Left forelimb (tissue), 1 donor: ENCODE data around the gene ITFG1.

Experiments used
- DNase-seq: peaks from one replicate; pipeline ENCODE4 v3.0.0-alpha.2; 2018; ENCODE audit warnings: low spot score

Gene ITFG1

DNA sequence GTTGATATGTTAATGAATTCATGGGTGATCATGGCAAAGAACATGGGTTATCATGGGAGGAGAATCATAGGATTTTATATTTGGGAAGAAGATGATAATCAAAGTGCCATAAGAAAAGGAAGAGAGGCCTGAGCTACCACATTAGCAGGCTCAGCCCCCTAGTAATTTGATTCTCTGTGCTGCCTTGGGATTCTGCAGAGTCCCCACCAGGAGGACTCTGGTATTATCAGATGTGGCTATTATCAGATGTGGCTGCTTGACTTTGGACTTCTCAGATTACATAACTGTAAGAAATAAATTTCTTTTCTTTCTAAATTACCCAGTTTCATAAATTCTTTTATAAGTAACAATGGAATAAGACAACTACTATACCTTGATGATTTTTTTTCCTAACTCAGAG, 137.6 kb downstream of the ITFG1 start:
- no peak for DNase-seq

DNA sequence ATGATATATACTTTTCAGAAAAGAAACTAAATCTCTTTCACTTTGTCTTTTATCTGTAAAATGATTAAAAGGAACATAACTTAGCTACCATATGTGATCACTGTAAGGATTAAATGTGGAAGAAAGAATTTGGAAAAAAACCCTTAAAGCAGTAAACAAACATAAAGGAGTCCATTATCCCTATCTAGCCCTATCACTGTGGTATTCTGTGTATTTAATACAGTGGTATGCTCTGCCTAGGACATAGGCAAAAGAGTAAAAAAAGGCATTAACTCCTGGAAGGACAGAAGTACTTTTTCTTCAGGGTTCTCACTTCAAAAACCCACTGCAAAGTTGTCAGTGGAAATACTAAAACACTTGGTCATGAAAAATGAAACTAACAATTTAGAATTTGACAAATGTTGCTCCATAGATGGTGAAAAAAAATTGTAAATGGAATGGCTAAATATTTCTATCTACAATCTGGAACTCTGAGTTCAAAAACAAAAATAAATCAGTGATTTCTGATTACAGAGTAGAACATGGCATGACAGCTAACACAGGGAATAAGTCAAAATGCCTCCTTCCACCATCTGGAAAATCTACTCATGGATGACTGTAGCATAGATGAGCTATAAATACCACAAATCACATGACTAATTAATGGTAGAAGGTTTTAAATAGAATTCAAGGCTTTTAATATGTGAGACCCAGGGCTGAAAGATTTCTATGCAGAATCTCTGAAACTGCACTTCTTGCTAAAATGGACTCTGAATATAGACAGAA, 140.1 kb downstream of the ITFG1 start:
- DNase-seq: no peak

GRCh38 chr16:47317465-47318240, 143.2 kb downstream of the ITFG1 start:
- DNase-seq: no peak

GRCh38 chr16:47316442-47317015, 144.3 kb downstream of the ITFG1 start:
- no peak for DNase-seq

- DNase-seq: no peak
Observed at GRCh38 chr16:47311738-47312505, 148.9 kb downstream of the ITFG1 start.

DNA sequence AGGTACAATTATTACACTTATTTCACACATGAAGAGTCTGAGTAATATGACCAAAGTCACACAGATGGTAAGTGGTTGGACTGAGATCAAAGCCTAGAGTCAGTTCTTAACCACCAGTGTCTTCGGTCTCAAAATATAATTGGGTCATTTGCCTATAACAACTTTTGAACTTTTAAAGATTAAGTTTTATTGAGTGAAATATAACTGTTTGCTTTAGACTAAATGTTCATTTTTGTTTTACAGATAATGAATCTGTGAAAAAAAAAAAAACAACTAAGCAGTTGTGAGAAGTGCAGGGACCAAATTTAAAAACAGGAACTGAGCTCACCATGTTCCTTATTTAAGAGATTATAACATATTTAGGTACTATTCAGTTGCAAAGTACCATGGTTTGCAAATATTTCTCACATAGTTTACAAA, 150.1 kb downstream of the ITFG1 start:
- no peak for DNase-seq

DNA sequence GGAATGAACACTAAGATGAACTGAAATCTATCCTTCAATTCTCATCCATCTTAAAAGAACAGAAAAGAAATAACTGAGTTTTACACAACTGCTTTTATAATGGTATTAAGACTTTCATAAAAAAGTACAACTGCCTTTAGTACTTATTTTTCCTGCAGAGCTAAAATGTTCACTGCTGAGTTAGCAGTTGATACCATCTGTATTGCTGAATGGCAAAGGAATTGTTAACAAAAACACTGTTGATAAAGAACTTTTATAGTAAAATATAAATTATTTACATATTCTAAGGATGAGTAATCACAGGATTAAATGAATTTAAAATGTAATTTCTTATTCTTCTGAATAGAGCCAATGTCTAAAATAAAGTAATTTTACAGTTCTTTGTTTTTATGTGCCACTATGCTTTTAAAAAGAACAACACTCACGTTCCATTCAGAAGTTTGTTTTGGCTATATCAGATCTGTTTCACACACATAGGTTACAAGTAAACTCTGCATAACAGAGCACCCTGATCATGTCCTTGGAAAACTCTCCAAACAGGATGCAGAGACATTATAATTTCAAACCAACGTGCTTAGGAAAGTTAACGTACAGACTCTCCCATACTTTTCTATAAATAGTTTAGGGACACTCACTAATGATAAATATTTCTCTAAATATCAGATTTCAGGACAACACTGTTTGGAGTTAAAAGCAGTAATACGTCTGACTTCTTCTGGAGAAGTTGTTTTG, 151.1 kb downstream of the ITFG1 start:
- DNase-seq: no peak

DNA sequence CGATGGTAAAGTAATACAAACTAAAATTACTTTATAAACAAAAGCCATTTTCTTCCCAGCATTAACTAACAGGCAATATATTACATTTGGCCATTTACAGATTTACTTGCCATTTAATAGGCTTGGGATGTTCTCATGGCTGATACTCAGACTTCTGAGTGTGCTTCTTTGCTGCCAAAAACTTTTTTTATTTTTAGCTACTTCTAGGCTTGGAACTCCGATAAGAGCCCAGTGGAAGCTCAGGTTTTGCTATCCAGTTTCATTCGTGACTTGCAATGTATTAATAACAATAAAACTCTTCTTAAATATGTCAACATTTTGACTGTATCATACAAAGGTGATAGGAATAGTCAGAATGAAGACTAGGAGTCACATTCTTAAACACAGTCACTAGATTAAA, 152.3 kb downstream of the ITFG1 start:
- no peak for DNase-seq

- no peak for DNase-seq
Observed at GRCh38 chr16:47304563-47304962, 156.3 kb downstream of the ITFG1 start.

DNA sequence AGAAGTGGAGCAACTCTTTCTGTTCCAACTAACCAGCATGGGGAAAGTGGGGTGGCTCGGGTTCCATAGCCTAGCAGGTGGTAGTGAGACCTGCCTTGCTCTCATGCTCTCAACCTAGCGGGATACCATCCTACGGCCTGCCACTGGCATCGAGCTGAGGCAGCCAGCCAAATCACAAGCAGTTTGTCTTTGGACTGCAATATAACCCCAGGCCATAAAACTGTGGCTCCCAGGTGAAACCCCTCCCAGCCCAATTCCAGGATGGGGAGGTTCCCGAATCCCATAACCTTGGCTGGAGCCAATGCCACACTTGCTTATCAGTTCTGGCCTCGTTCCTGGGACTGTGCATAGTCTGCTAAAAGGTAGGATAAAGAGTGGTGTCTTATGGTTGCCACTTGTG, 161.3 kb downstream of the ITFG1 start:
- no peak for DNase-seq

GRCh38 chr16:47284999-47285398, 175.9 kb downstream of the ITFG1 start:
- no peak for DNase-seq

- no peak for DNase-seq
Observed at GRCh38 chr16:47278306-47278970, 182.4 kb downstream of the ITFG1 start.

GRCh38 chr16:47276522-47276921, 184.3 kb downstream of the ITFG1 start:
- no peak for DNase-seq

DNA sequence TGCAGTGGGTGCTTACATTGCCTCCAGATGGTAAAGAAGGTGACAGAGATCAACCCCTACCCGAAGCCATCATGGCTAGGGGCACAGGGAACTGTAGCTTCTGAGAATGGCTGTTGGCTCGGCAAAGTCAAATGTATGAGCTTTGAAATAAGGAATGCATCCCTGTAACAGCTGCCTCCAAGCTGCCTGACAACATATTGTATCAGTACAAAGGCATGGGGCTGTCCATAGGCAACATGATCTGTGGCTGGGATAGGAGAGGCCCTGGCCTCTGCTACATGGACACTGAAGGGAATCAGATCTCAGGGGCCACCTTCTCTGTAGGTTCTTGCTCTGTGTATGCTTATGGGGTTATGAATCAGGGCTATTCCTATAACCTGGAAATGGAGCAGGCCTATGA, 197.9 kb downstream of the ITFG1 start:
- no peak for DNase-seq

- DNase-seq: no peak
Observed at GRCh38 chr16:47260503-47260902, 200.4 kb downstream of the ITFG1 start.

DNA sequence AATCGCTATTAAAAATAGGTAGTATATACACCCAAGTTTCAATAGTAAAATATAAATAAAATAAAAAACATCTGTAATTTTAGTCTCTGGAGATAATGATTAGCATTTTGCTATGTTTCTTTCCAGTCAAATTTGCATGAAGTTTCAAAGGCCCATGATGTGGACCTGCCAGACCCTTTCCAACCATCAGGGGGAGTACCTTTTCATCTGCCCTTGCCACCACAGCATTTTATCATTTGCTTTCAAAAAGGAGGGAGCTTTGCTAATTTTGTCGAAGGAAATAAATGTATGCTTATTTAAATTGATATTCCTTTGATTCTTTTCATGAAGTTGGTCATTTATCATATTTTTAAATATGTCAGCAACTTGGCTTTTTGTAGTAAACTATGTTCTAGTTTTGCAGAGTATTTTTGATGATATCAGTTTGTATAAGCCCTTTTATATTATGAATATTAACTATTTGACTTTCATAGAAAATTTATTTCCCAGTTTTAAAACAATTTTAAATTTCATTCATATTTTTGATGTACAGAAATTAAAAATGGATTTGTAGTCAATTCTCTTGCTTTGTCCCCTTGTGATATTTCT, 201.9 kb downstream of the ITFG1 start:
- DNase-seq: no peak

- DNase-seq: no peak
Observed at GRCh38 chr16:47254756-47255155, 206.1 kb downstream of the ITFG1 start.

- no peak for DNase-seq
Observed at GRCh38 chr16:47250983-47251382, 209.9 kb downstream of the ITFG1 start.

- no peak for DNase-seq
Observed at GRCh38 chr16:47247690-47248089, 213.2 kb downstream of the ITFG1 start.

DNA sequence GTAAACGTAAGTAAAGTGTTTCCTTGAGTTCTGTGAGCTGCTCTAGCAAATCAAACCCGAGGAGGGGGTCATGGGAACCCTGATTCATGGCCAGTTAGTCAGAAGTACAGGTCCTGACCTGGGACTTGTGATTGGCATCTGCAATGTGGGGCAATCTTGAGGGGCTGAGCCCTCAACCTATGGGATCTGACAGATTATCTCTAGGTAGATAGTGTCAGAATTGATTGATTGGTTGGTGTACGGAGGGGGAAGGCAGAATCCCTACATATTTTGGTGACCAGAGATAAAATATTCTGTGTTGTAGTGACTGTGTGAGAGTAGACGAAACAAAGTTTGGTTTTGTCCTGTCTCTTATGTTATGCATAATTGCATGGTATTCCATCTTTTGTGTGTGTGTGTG, 216.7 kb downstream of the ITFG1 start:
- DNase-seq: no peak

DNA sequence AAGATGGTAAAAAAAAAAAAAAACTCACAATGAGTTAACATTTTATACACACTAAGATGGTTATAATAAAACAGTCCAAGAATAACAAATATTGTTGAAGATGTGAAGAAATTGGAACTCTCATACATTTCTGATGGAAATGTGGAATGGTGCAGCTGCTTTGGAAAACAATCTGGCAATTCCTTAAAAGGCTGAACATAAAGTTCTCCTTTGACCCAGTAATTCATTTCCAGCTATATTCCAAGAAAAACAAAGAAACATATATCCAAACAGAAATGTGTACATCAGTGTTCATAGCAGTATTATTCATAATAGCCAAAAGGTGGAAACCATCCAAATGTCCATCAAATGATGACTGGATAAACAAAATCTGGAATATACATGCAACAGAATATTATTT, 219.8 kb downstream of the ITFG1 start:
- no peak for DNase-seq
